ENCODE results near the gene ASCC3.

DNA sequence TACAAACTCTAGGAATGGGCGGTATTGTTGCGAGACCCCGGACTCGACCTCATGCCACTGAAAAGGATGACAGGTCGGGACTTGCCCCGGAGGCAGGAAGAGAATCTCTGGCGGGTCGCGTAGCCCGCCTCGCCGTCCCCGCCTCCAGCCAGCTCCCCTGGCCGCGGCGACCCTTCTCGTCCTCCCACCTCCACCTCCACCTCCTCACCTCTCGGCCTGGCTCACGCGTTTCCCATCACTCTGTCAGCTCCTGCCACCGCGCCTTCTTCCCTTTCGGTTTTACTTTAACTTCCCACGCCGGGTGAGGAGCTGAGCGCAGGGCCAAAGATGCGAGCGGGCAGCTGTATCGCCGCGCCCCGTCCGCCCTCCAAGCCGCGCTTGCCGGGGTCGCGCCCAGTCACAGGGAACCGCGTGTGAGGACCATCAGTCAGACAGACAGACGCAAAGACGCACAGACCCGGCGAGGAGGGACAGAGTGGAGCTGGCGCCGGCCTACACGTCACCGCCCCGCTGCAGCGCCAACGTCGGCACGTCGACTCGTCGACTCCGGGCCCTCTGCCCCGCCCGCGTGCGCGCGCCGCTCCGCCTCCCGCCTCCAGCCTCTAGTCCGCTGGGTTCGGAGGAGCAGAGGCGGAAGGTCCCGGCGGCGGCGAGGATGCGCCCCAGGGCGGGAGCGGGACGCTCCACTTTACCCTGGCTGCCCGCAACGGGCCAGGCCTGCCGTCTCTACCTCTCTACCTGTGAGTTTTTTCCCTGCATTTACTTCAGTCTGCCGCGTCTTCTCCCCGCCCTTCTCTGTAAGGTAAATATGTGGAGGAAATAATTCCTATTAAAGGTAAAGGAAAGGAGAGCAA lies at the start of gene ASCC3:
- TF ChIP-seq, protein P1, sequence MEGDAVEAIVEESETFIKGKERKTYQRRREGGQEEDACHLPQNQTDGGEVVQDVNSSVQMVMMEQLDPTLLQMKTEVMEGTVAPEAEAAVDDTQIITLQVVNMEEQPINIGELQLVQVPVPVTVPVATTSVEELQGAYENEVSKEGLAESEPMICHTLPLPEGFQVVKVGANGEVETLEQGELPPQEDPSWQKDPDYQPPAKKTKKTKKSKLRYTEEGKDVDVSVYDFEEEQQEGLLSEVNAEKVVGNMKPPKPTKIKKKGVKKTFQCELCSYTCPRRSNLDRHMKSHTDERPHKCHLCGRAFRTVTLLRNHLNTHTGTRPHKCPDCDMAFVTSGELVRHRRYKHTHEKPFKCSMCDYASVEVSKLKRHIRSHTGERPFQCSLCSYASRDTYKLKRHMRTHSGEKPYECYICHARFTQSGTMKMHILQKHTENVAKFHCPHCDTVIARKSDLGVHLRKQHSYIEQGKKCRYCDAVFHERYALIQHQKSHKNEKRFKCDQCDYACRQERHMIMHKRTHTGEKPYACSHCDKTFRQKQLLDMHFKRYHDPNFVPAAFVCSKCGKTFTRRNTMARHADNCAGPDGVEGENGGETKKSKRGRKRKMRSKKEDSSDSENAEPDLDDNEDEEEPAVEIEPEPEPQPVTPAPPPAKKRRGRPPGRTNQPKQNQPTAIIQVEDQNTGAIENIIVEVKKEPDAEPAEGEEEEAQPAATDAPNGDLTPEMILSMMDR (conservative IDR thresholded peaks at IDR 0.05; ENCODE audit: low read length) = no peak
- no peak for TF ChIP-seq EZH2phosphoT487 (IDR thresholded peaks at IDR 0.05; ENCODE audit: borderline replicate concordance, low read depth, low read length)

Measured in OCI-LY7 (cell line).